Suppressor macrophage treated with lipopolysaccharide for 1 hour (primary cell): Measurements from ENCODE around the gene NOL4L.
"Not testable (repeated sequence)": the region's sequence is repeated elsewhere in the genome, so short reads cannot be mapped to it uniquely, and the experiment has no call there.

Experiments
- DNase-seq, 3 donors: peaks; one replicate each; pipeline ENCODE4 v3.0.0-alpha.2; 2020 to 2022

Gene NOL4L

DNA sequence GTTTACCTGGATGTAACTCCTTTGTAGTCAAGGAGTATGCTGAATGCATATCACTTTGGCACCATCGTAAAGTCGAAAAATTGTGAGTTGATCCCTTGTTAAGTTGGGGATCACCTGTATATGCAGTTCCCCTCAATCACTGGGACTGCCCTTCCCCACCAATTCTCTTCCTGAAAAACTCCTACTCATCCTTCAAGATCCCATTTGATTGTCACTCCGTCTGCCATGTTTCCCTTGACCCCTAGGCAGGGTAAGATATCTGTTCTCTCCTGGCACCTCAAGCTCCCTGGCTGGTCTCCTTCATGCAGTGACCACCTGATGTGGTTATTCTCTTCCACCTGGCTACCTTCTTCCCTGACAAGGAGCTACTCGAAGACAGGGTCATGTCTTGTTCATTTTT, 10.0 kb upstream of the NOL4L start:
- DNase-seq: no peak

DNA sequence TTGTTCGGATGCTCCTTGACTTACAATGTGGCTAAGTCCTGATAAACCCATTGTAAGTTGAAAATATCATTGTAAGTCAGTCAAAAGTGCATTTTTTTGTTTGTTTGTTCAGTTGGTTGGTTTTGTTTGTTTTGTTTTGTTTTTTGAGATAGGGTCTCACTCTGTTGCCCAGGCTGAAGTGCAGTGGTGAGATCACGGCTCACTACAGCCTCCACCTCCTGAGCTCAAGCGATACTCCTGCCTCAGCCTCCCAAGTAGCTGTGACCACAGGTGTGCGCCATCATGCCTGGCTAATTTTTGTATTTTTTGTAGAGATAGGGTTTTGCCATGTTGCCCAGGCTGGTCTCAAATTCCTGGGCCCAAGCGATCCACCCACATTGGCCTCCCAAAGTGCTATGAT, 9.5 kb upstream of the NOL4L start:
- not testable (repeated sequence) for DNase-seq

GRCh38 chr20:32594204-32594603, 9.1 kb upstream of the NOL4L start:
- no peak for DNase-seq

DNA sequence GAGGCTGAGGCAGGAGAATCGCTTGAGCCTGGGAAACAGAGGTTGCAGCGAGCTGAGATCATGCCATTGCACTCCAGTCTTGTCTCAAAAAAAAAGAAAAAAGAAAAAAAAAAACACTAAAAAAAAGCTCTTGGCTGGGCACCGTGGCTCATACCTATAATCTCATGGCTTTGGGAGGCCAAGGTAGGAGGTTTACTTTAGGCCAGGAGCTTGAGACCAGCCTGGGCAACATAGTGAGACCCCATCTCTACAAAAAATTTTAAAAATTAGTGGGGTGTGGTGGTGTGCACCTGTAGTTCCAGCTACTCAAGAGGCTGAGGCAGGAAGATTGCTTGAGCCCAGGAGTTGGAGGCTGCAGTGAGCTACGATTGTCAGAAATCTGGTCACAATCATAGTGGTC, 7.5 kb upstream of the NOL4L start:
- DNase-seq: not testable (repeated sequence)

- DNase-seq: no peak
Measured at GRCh38 chr20:32592022-32592421, 6.9 kb upstream of the NOL4L start.

GRCh38 chr20:32589769-32590168, 4.6 kb upstream of the NOL4L start:
- DNase-seq: no peak

- peak; percentile 69 to 79 (median 77) for DNase-seq
Measured at GRCh38 chr20:32589256-32589655, 4.1 kb upstream of the NOL4L start.

DNA sequence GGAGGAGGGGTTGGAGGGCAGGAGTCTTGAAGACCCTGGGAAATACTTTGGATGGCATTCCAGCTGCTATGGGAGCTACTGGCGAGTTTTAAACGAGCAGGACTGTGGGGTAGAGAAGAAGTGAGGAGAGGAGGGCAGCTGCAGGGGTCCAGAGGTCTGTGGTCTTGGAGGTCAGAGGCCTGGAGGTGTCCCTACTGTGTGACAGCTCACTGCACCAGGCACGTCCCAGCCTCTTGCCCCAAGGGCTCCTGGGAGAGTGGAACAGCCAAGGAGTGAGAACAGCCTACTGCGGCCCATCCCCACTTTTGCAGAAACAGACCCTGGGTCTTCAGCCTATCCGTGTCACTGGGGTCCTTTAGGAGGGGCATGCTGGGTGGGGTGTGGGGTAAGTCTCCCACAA, 2.9 kb upstream of the NOL4L start:
- DNase-seq: no peak

DNA sequence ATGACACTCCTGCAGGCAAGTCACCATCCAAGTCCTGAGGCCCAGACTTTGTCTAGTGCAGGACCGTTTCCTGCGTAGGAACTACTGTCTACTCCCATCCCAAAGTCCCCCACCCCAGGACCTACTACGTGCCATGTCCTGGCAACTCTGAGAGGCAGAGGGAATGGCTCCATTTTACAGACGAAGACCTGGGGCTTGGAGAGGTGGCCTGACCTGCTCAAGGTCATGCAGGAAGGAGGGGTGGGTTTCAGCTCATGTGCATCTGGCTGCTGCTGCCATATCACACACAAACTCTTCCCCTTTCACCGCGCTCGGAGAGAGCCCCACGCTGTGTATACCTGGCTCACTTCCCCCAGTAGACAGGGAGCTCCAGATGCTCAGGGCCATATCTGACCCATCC, 1.2 kb upstream of the NOL4L start:
- no peak for DNase-seq

- DNase-seq: peak; percentile 62 to 78 (median 65)
Measured at GRCh38 chr20:32585586-32586127, 524 bp upstream of the NOL4L start.

- peak in 1 of 3 donors; percentile 39 for DNase-seq
Measured at GRCh38 chr20:32583581-32584070, 1.5 kb downstream of the NOL4L start.

DNA sequence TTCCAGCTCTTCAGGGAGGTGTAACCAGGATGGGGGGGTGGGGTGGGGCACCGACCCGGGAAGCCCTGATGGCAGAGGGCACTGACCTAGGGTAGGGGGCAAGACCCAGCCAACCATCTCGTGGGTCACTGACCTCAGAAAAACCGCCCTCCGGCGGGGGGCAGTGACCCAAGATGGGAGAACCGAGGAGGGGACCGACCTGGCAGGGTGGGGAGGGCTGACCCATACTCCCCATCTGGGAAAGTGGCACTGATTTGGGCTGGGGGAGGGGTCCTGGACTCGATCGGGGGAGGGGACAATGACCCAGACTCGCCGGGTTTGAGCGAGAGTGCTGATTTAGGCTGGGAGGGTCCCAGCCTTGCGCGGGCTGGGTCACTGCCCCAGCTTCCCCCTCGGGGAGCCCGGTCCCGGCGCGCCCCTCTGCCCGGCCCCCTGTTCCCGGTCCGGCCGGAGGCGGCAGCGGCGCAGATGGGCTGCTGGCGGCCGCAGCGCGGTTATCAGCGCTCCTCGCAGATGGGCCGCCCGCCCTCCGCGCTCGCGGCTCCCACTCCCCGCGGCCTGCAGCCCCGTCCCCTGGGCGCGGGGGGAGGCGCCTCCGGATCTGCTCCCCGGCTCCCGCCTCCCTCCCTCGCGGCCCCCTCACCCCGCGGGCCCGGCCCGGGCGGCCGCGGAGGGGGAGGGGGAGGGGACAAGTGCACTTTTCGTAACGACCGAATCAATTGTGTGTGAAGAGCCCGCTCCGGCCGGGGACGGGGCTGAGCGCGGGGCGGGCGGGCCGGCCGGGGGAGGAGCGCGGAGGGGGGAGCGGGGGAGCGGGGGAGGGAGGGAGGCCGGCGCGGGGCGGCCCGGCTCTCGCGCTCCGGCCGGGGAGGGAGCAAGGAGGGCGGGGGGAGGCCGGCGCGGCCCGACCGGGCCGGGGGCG, 2.2 kb downstream of the NOL4L start:
- peak in 1 of 3 donors; percentile 62 for DNase-seq

DNA sequence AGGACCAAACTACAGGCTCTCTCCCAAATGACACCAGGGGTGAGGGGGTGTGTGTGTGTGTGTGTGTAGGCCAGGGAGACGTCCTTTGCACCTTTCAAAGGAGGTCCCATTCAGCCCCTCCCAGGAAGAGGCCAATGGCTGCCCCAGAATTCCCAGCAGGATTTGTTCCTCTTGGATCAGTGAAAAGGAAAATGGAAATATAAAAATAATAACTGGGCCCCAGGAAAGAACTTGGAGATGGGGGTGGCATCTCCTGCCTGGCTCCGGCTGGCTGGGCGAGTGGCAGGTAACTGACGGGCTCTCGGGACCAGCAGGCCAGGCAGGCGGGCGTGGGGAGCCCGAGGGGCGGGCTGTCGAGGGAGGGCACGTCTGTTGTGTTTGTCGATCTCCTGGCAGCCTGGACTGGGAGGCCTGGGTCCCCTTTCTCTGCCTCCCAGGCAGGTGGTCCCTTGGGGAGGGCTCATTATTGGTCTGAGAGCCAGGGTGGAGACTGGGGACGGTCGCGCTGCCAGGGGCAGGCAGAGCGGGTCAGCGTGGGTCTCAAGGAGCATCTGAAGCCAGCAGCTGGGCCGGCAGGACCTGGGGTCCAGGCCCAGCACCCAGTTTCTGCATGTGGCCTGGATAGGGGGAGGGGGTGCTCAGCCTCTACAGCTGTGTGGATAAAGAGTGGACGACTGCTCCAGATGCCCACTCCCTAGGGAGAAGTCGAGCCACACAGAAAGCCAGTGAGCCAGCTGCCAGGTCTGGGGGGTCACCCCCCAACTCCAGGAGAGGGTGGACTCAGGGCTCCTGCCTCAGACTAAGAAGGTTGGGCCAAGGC, 3.1 kb downstream of the NOL4L start:
- DNase-seq: no peak

DNA sequence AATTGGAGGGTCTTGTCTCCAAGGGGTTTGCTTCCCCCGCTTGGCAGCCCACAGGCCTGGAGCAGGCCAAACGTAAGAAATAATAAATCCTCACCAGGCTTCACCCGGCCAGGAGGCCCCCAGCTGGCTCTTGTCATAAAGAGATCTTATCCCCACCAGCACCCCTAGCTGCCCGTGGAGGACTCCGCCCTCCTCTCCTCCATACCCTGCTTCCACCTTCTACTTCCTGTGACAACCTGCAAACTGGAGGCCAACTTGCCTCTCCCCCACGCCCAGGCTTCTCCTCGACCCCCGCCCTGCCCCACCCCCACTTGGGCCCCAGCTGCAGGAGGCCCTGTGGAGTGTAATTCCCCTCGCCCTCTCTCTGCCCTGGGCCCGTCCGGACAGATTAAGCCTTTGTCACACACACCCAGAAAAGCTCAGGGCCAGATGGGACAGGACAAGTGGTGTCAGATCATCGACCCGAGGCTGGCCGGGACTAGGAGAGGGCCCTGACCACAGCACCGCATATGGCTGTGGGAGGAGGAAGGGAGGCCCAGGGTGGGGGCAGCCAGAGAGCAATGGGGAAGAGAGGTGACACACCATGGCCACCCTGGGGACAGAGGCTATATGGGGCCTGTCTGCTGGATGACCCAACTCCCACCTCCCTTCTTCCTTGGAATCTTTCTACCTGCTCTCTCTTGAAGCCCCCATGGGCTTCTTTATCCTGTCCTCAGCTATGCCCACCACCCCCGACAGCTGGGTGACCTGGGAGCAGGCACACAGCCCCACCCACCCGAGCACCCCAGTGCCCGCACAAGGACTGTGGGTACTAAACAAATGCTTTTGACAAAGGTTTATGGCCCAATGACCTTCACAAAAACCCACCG, 3.9 kb downstream of the NOL4L start:
- DNase-seq: peak; percentile 67 to 82 (median 72)

- DNase-seq: no peak
Measured at GRCh38 chr20:32580219-32580969, 4.7 kb downstream of the NOL4L start.

DNA sequence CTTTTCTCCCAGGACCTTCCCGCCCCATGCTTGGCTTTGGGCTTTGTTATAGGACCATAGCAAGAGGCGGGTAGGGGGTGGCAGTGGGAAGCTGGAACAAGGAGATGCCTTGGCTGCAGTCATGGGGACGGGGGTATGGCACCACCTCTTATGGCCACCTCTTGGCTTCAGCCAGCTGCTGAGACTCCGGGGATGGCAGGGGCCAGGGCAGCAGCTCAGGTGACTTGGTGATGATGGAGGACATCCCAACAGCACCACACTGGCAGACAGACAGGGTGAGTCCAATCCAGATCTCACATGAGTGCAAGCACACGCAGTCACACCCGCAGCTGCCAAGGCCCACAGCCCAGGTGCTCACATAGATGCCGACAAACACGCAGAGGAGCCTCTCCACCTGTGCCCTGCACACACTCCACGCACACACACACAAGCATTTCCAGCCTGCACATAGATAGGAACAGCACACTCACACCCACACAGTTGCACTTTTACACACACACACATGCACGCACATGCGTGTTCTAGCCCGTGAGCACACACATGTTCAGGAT, 6.2 kb downstream of the NOL4L start:
- DNase-seq: no peak

GRCh38 chr20:32578062-32578461, 7.1 kb downstream of the NOL4L start:
- not testable (repeated sequence) for DNase-seq

GRCh38 chr20:32577657-32578056, 7.5 kb downstream of the NOL4L start:
- DNase-seq: no peak

GRCh38 chr20:32577023-32577422, 8.1 kb downstream of the NOL4L start:
- DNase-seq: no peak

DNA sequence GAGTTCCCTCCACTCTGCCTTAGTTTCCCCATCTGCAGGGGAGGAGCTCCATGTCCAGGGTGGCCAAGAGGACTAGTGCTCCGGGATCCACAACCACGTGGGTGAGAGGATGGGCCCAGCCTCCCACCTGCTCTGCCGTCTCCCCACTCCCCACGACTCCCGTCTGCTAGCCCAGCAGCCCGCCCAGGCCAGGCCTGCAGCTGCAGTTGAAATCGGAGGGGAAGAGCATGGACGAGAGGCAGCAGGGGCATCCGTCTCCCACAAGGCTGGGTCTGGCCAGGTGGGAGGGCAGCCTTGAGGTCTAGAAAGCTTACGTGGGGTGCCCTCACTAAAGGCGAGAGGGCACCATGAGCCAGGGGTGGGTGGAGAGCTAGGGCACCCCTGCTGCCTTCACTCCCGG, 8.6 kb downstream of the NOL4L start:
- DNase-seq: no peak

- DNase-seq: no peak
Measured at GRCh38 chr20:32575805-32576204, 9.3 kb downstream of the NOL4L start.
